Stimulated activated naive B cell treated with anti-CD40 and anti-IgM and Interleukin-4, amounts not matched to agents 10 μg/mL and 1 μg/mL and 100 μg/mL, for 72 hours (primary cell): ENCODE results near the gene WAS.
A peak's percentile ranks its signal among the peaks of the same experiment; 100 is the strongest.

Source experiments
- ATAC-seq, 2 donors: fragments of 150-1000 bp; cut with Tn5 transposase; replicated peaks; 2 replicates each; pipeline ENCODE4 v1.10.0; 2021; ENCODE audit warnings: moderate library complexity in 1 of 2
- DNase-seq: peaks from one replicate; pipeline ENCODE4 v3.0.0; 2021
- H3K27ac Mint-ChIP-seq: one replicate; pipeline ENCODE4 v1.8.0; 2022; ENCODE audit warnings: mild to moderate bottlenecking, mixed read lengths
- H3K27me3 Mint-ChIP-seq, 2 donors: one replicate each; pipeline ENCODE4 v1.8.0; 2022; ENCODE audit warnings: mixed read lengths in 2 of 2
- H3K36me3 Mint-ChIP-seq, 2 donors: one replicate each; pipeline ENCODE4 v1.8.0; 2022; ENCODE audit warnings: mixed read lengths in 2 of 2, mild to moderate bottlenecking in 1 of 2
- H3K4me1 Mint-ChIP-seq, 2 donors: one replicate each; pipeline ENCODE4 v1.8.0; 2022; ENCODE audit warnings: mixed read lengths in 2 of 2, mild to moderate bottlenecking in 1 of 2
- H3K4me3 Mint-ChIP-seq, 2 donors: one replicate each; pipeline ENCODE4 v1.8.0; 2022; ENCODE audit warnings: mild to moderate bottlenecking in 2 of 2, mixed read lengths in 2 of 2, moderate library complexity in 1 of 2
- H3K9me3 Mint-ChIP-seq, 2 donors: one replicate each; pipeline ENCODE4 v1.8.0; 2022; ENCODE audit warnings: mixed read lengths in 2 of 2, mild to moderate bottlenecking in 1 of 2

The WAS gene

DNA sequence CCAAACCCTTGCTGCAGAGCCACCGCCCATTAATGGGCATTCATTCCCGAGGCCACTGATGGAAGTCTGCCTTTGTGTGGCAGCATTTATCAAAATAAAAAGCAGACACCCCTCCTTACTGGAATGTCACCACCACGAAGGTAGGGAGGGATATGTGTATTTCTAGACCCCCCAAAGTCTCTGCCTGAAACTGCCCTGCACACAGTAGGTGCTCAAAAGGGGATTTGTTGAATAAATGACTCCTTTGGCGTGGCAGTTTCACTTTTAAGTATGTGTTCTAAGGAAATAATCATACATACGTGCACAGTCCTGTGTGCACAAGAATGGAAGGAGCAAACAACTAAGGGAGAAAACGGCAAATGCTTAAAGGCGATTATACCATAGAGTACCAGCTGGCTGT is 54.3 kb downstream of the WAS start:
- DNase-seq (no peak), ATAC-seq (no peak)
- peak overlapping the region; percentile 89 to 91 for H3K4me3 Mint-ChIP-seq
- H3K27ac Mint-ChIP-seq: peak overlapping the region; percentile 94
- peaks cover 0 to 5% of the 10 kb centered on the region in 2 donors for H3K27me3 Mint-ChIP-seq
- H3K9me3 Mint-ChIP-seq: no peaks in the 10 kb centered on the region
- H3K36me3 Mint-ChIP-seq: no peaks in the 10 kb centered on the region
- peaks cover 7 to 14% of the 10 kb centered on the region in 2 donors for H3K4me1 Mint-ChIP-seq
